Mammary epithelial cell (primary cell): ENCODE results near the gene LRRC34.

Experiments used
- CTCF ChIP-seq, 2 donors: IDR thresholded peaks in 1 of 2; conservative IDR thresholded peaks in 1 of 2; 2 replicates each; pipeline ENCODE4 v1.5.1; 2011 to 2012; ENCODE audit warnings: inconsistent platforms in 2 of 2, low read length in 2 of 2, mild to moderate bottlenecking in 2 of 2, control low read depth in 1 of 2, low read depth in 1 of 2; ENCODE audit not compliant: insufficient read depth in 1 of 2; ENCODE audit errors: extremely low read depth in 1 of 2
- EZH2 ChIP-seq: IDR thresholded peaks from 2 replicates; pipeline ENCODE4 v1.6.1; 2012; ENCODE audit warnings: low read length, inconsistent platforms, borderline replicate concordance

- TF ChIP-seq CTCF (conservative IDR thresholded peaks at IDR 0.05 in 1 of 2, IDR thresholded peaks at IDR 0.05 in 1 of 2; ENCODE audit: extremely low read depth in 1 of 2, insufficient read depth in 1 of 2, low read depth in 1 of 2, low read length in 2 of 2) (no peak), EZH2 (no peak)
Observed at GRCh38 chr3:169842960-169843359, 30.3 kb upstream of the LRRC34 start.
